WTC11 (cell line): ENCODE measurements around the gene TMA7.

Experiments
- NR3C1 ChIP-seq: sonication (generic); formaldehyde crosslinking; conservative IDR thresholded peaks from 2 replicates; pipeline ENCODE4 v1.8.1; 2023; ENCODE audit warnings: low read depth, mild to moderate bottlenecking, missing genetic modification reagents
- TEAD4 ChIP-seq: sonication (generic); formaldehyde crosslinking; IDR thresholded peaks from 2 replicates; pipeline ENCODE4 v1.8.0; 2022; ENCODE audit warnings: mild to moderate bottlenecking, missing genetic modification reagents
- ZBTB43 ChIP-seq: sonication (generic); formaldehyde crosslinking; IDR thresholded peaks from 2 replicates; pipeline ENCODE4 v1.8.1; 2023; ENCODE audit warnings: mild to moderate bottlenecking, missing genetic modification reagents
- ZNF423 ChIP-seq: fragments of 250-450 bp; sonication (Bioruptor Pico); IDR thresholded peaks from 2 replicates; pipeline ENCODE4 v2.1.2; 2022; ENCODE audit warnings: mild to moderate bottlenecking, moderate library complexity

GRCh38 chr3:48435223-48435595 is 4.8 kb upstream of the TMA7 start:
- TF ChIP-seq NR3C1 (CRISPR knock-in tag) (no peak), TEAD4 (CRISPR knock-in tag) (no peak), ZNF423 (CRISPR knock-in tag) (no peak), ZBTB43 (CRISPR knock-in tag) (no peak)
